HG02642 (cell line): Measurements from ENCODE around the gene UCK2.

Experiments
- ATAC-seq: cut with Tn5 transposase; IDR thresholded peaks from one replicate; pipeline ENCODE4 v1.9.1; 2021; ENCODE audit warnings: mild to moderate bottlenecking; ENCODE audit not compliant: unreplicated experiment, poor library complexity

UCK2 gene

DNA sequence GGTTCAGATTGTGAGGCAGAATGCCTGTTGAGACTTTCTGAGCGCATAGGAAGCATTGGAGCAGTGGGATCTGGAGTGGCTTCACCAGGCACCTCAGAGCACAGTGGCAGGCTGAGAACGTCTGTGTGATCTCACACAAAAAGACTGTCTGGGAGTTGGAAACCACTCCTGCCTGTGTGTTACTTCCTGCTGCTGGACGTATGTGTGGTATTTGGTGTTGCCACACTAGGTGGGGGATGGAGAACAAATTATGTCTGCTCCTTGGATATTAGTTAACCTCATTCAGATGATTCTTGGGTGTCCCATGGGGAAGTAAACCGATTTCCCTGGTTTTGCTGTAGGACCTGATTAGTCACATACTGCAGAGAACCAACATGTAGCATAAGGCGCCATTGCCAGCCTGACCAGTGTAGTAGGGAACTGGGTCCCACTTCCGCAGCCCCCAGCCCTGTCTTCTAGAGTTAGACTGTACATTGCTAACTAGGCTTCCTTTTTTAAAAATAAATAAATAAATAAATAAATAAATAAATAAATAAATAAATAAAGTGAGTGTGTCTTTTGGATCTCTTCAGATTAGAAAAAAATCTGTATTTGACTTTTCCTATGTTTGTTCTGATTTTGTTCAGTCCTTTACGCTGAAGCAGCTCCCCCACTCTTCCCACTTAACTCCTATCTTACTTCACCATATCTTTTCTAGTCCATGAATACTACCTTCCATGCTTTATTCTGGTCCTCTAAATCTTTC is 26.9 kb downstream of the UCK2 start:
- ATAC-seq, result no peak

DNA sequence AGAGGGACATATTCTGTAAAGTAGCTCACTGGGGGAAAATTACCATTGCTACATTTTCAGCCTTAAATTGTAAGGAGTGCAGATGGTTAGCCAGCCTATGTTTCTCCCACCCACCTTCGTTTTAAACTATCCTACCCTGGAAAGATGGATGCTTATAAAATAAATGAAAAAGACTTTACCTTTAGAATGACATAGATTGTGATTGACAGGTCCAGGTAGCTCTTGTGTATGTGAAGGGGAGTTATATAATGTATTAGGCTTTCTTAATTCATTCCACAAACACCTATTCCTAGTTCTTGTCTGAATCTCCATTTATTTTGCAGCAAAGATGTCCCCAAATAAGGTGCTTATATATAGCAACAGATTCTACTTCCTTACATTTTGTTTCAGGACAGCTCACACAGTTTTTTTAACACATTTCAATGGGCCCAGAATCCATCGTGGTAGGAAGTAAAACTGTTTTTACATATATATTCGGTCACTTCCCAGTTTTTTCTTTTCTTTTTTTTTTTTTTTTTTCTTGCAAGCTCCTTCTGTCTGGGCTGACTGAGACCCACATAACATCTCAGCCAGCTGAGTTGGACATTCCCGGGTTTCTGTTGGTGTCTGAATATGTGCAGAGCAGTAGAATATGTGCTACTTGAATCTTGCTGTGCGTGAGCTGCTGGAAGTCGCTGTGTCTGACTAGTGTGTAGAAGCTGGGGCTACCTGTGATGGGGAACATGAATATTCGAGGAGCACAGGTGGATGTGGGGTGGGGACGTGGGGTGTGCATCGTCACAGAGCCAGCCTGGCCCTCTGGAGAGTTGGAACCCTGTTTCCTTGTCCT is 27.8 kb downstream of the UCK2 start:
- ATAC-seq, result no peak

DNA sequence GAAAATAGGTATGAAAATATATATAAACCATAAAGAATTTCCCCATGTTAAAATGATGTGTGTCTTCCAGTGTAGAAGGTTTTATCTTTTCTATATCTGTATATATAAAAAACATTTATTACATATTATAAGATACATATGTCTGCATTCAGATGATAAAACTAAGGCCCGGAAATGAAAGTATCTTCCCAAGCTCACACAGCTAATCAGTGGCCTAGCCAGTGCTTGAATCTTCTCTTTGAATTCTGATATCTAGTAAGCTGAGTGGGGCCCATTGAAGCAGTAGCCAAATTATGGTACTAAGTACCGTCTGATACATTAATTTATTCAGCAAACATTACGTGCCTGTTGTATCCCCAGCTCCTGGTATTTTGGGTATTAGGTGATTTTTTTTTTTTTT is 28.6 kb downstream of the UCK2 start:
- no peak for ATAC-seq

DNA sequence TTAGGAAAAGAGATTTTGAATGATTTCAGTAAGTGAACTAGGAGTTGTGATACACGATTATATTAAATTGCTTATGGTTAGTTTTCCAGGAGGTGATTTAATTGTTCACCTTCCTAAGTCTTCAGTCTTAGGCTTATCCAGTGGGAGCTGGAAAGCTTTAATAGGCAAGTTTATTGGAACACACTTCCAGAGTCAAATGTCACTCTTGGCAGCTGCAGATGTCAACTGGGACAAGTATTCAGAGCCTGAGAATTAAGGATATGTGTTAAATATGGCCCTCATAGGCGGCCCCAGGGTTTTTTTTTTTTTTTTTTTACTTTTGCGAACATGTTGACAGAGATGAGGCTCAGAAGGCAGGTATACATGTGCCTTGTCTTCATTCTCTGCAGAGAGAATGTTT is 29.2 kb downstream of the UCK2 start:
- no peak for ATAC-seq

DNA sequence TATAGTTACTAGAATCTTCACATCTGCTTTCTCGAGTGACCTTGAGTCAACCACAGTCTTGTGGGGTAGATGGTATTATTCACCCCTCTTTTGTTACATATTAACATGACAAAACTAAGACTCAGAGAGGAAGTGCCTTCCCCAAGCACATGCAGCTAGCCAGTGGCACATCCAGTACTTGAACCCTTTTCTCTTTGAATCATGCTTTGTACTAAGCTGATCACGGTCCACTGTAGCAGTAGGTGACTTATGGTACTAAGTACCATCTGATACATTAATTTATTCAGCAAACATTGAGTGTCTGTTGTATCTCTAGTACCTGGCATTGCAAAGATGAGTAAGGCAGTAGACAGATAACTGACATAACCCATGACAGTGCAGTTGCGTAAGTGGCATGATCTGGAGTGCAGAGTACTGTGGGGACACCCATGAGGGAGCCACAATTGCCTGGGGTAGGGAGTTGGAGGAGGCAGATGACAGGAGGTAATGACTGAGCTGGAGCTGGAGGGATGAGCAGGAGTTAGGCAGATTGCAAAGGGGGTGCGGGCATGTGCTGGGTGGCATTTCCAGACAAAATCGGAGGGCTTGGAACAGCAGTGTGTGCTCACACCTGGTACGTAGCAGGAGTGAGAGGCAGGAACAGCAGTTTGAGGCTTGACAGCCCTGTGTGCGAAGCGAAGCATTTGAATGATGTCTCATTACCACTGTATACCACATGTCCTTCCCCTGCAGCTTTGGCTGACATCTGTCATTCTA is 29.8 kb downstream of the UCK2 start:
- ATAC-seq, result peak; percentile 84

DNA sequence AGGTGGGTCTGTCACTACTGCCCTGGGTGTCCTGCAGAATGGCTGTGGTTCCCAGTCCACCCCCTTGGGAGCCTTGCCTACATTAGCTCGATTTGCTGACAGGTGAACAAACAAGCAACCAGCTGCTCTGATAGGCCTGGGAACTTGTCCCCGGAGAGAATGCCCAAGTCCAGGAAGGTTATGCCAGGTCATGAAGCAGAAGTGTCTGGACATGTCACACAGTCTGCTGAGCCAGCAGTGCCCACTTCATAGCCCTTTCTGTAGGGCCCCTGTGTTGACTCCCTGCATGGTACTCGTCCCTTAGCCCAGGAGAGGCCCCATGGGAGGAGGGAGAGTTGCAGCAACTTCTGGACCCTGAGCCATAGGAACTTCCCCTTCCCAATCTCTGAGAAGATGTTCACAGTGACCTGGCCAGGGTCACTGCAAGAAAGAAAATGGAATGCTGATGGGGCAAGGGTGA is 31.0 kb downstream of the UCK2 start:
- ATAC-seq, result no peak

DNA sequence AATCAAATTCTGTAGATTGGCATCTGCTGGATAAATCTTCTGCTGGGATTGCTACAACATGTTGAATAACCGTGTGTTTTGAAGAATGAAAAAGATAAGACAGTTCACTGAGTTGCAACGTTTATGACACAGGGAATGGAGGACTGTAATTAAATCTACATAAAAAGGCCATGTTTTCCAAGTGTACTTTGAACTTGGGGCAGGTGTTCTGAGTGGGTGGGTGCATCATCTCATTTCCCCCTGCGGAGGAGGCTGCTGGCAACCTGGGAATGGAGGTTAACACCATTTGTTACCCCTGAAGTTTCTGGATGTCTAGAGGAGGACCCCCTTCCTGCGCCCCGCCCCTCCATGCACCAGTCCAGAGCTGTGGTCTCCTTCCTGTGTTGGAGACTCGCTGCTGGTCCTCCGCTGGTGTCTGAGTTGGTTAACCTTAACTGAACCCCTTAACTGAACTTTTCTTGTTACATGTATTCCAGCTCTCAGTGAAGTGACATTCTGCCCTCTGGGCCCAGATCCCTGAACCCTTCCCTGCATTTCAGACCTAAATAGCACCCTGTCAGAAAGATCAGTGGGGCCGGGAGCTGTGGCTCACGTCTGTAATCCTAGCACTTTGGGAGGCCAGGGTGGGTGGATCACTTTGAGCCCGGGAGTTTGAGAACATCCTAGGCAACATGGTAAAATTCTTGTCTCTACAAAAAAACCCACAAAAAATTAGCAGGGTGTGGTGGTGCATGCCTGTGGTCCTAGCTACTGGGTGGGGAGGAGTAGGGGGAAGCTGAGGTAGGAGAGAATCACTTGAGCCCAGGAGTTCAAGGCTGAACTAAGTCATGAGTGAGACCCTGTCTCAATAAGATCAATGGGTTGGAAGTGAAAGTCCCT is 31.8 kb downstream of the UCK2 start:
- no peak for ATAC-seq

DNA sequence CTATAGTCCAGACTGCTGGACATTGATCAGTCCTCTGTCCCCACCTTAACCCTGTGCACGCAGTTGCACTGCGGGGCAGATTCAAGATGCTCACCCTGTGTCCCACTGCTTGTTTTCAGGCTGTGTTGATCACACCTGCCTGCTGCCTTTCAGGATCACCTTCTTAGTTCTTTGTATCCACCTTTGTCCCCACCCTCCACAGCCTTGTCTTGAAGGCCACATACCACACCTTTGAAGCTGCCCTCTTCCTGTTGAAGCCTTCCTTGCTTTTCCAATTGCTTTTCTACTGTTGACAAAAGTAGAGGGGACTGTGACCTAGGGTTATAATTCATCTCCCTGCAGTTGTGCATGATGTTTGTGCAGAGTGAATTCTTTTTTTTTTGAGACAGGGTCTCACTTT is 32.7 kb downstream of the UCK2 start:
- ATAC-seq, result no peak

DNA sequence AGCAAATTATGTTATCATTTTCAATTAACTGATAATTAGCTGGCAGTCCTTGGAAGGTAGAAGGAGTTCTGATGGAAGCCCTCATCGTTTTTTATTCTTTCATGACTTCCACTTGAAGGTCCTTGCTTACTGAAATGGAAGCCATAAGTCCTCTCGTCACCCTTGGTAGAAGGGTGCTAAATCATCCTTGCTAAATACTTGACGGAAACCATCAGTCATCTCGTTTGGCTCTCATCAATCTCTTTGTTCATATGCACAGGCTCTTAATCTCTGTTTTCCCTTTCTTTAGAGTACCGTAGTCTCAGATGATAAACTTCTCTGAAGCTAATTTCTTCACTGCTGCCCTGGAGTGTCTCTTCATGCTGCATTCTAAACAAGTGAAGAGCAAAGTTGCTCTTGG is 34.5 kb downstream of the UCK2 start:
- no peak for ATAC-seq

DNA sequence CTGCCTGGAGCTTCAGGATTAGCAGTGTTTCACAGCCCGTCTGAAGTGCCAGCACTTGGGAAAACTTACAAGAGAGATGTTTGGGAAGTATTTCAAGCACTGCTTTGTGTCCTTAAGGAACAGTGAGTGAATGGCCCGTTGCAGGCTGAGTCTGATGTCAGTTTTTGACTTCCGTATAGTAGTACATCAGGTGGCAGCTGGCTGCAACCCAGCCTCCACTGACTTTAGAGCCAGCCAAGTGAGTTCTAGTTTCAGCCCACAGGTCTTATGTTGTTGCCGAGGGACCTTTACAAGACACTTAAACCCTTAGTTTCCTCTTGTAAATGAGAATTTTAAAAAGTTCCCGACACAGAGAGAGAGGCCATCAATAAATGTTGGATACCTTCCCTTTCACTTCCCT is 35.0 kb downstream of the UCK2 start:
- ATAC-seq, result no peak

DNA sequence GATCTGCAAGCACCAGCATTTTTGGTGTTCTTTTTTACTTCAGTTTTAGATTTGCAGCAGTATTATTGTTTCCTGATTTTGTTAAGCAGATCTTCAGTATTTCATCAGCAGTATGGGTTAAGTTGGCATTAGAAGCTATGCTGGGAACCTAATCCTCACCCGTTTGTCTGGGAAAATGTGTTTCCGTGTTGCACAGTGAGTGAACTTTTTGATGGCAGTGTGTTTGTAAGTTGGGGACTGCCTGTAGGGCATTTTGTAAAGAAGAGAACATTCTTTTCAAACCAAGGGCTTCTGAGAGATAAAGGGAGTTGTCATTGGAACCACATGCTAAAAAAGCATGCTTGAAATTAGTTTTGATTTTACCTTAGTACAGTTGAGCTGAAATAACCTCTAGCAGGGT is 35.9 kb downstream of the UCK2 start:
- ATAC-seq, result no peak

DNA sequence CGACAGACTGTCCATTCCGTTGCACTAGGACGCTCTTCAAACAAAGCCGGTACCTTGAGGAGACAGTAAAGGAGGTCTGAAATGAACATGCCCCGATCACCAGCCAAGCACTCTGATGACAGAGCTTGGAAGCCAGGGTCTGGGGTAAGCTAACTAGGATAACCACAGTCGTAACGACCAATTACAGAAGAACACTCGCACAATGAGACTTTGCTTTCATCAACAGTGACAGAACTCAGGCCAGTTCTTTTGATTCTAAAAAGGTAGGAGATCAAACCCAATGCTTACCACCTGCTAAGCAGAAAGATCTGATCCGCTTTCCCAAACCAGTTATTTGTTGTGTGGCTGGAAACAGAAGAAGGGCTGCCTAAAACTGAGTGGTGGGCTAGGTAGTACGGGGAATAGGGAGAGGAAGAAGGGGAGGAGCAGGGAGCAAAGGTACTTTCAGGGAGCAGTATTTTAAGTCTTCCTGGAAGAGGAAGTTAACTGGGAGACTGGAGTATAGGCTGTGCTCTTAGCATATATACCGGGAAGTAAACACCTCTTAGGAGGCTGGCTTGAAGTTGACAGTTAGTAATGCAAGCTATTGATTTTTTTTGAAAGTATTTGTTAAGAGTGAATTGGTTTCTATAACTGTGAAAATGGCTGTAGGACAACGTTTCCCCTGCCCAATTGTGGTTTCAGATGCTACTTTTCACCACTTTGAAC is 38.4 kb downstream of the UCK2 start:
- no peak for ATAC-seq

DNA sequence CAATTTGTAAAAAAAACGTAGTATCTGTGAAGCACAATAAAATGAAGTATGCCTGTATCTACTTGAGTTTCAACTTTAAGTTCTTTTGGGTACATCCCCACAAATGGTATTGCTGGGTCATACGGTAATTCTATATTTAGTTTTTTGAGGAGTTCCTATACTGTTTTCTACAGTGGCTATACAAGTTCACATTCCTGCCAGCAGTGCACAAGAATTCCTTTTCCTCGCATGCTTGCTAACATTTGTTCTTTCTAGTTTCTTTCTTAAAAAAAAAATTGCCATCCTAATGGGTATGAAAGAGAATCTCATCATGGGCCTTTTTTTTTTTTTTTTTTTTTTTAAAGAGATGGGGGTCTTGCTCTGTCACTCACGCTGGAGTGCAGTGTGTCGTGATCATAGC is 41.9 kb downstream of the UCK2 start:
- ATAC-seq, result no peak

DNA sequence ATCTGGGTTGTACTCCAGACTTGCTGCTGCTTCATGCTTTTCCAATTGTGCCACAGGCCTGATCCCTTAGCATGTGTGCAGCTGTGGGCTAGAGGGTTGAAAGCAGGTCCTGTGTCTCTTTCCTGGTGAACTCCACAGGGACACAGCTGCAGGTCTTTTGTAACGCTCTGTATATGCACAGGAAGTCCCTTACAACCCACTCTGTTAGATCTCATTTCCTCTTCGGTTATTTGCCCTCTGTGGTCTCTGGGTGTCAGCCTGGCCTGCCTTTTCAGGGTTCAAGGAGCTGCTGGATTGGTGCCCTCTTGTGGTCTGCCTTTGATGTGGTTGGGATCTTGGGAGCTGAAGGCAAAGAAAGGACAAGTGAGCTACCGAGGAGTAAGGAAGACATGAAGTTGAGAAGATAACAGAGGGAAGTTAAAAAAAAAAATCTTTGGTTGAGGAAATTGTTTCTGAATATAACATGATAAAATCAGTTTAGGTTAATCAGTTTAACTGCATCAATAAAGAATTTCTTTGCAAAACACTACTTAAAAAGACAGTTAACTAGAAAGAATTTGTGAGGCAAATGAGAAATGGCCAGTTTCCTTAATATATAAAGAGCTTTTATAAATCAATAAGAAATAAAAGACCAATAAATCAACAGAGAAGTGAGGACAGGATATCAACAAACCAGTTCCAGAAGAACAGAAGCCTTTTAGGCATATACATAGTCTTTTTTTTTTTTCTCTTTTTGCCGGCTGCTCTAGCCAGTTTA is 44.1 kb downstream of the UCK2 start:
- ATAC-seq, result peak; percentile 87

DNA sequence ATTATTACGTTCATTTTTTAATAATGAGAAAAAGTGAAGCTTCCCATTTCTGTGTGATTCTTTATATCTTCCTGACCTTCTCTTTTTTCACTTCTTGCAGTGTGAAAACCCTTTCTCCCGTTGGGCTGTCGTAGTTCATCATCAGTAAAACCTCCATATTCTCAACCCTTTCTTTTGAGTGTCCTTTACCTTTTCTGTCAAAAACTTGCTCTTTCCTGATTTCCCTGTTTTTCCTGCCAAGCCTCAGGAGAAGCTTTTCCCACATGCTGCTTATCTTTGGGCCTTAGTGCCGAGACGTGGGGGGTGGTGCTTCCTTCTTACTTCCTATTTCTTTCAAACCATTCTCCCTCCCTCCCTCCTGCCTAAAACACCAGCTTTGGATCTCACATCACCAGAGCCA is 46.1 kb downstream of the UCK2 start:
- no peak for ATAC-seq

DNA sequence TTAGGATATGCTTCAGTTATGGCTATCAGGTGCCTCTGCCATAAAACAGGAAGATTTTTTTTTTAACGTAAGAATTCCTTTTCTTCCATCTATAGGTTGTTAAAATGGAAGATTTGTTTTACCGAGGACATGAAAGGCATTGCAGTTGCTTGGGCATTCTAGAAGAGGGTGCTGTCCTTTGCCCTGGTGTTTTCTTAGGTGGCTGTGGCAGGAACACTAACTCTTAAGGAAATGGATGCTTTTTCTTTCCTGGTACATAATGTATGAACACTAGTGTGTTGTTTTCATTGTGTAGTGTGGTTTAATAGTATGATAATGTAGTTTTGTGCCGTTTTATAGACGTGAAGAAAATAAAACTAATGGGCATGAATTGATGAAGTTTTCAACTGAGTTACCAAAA is 47.2 kb downstream of the UCK2 start:
- no peak for ATAC-seq

DNA sequence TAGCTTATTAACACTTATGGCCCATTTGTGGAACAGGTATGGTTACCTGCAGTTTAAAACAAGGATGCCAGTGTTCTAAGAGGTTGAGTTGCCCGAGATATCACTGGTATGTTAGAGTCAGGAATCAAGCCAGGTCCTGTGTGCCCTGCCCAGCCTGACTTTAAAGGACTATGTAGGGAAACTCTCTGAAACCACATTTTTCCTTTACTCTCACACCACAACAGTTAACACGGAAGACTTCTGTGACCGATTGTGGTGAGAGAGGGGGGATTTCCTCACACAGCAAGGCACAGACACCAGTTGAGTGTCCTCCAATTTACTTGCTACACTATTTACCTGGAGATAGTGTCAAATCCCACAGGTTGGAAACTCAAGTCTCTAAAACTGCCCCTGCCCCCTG is 47.8 kb downstream of the UCK2 start:
- no peak for ATAC-seq

DNA sequence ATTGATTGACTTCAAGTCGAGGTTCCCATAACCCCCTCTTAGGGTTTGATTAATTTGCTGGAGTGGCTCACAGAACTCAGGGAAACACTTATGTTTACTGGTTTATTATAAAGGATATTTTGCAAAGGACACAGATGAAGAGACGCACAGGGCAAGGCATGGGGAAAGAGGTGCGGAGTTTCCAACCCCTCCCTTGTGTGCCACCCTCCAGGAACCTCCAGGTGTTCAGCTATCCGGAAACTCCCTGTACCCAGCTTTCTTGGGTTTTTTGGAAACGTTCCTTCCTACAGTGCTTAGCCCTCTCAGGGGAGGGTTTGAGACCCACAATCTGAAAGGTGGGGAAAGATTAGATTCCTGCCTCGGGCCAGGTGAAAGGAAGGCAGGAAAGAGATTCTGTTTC is 48.2 kb downstream of the UCK2 start:
- ATAC-seq, result no peak

DNA sequence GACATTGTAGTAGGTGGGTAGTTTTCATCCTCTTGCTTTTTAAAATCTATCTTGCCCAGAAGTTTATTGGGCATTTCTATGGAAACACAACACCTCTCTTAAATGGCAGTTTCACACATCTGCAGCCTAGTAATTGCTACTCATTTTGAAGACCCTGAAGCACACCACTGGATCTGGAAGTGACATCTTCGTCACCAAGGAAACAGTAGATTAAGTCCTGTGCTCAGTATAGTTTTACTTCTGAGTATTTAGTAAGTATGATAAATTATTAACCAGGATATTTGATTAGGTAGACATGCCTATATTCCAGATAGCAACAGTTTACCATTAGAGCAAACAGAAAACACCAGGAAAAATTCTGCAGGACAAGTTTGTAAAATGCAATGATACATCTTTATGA is 48.7 kb downstream of the UCK2 start:
- no peak for ATAC-seq
